NCI-H510A (cell line): Measurements from ENCODE around the gene ARNT2.

Source experiments
- DNase-seq: peaks from one replicate; lab custom pipeline; 2025; lab: John Stamatoyannopoulos, UW

ARNT2 gene

GRCh38 chr15:80578871-80579270 lies 174.7 kb downstream of the ARNT2 start:
- no peak for DNase-seq

GRCh38 chr15:80579611-80580010 lies 175.4 kb downstream of the ARNT2 start:
- DNase-seq = no peak

DNA sequence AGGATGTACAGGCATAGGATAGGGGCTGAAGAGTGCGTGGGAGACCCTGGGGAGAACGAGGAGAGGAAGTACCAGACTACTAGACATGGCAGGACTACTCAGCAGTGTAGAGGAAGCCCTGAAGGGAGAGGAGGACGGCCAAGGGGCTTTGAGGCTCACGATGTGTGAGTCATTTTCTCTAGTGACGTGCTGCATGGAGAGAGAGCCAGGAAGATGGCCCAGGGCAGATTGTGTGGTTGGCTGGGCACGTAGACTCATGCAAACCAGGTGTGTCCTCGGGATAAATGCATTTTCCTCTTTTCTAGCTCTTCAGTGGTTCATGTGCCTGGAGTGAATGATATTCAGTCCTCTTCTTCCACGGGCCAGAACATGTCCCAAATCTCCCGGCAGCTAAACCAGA lies 175.9 kb downstream of the ARNT2 start:
- DNase-seq = no peak

DNA sequence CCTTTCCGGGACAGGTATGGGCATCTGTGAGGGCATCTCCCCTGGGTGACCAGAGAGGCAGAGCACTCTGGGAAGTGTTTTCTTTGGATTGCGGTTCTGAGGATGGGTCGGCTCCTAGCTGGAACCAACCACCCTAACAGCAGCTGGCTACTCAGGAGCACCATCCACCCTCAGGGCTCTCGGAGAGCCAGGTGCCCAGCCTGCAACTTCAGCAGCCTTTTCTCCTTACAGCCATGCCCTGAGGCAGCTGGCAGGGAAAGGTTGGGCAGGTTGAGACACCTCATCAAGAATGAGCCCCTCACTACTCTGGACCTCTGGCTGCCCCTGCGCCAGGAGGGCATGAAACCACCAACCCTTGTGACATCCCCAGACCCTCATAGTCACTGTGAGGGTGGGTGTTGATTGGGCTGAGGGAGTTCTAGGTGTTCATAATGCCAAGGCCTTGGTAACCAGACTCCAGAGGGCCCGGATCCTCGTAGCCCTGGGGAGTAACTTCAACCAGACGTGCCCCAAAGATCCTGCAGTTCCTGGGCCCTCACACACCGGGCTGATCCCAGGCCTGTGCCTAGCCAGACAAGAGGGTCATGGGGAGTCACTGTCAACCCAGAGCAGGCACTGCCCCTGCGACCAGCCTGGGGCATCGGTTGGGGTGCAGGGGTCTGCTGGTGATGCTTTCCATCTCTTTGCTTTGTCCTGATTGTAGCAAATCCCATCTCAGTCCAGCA lies 176.5 kb downstream of the ARNT2 start:
- DNase-seq = no peak

DNA sequence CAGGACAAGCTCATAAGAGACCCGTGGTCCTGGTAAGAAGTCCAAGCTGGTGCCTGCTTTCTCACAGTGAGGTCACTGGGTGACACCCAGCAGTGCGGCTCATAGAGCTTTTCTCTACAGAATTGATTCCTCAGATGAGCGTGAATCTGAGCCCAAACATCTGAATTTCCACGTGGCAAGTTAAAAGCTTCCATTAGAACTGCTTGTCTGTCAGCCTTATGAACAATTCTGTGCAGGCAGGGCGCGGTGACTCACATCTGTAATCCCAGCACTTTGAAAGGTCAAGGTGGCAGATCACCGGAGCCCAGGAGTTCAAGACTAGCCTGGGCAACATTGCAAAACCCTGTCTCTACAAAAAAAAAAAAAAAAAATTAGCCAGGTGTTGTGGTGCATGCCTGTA lies 177.8 kb downstream of the ARNT2 start:
- DNase-seq = no peak

GRCh38 chr15:80582816-80583423 lies 178.7 kb downstream of the ARNT2 start:
- DNase-seq = no peak

GRCh38 chr15:80584561-80584964 lies 180.4 kb downstream of the ARNT2 start:
- no peak for DNase-seq

DNA sequence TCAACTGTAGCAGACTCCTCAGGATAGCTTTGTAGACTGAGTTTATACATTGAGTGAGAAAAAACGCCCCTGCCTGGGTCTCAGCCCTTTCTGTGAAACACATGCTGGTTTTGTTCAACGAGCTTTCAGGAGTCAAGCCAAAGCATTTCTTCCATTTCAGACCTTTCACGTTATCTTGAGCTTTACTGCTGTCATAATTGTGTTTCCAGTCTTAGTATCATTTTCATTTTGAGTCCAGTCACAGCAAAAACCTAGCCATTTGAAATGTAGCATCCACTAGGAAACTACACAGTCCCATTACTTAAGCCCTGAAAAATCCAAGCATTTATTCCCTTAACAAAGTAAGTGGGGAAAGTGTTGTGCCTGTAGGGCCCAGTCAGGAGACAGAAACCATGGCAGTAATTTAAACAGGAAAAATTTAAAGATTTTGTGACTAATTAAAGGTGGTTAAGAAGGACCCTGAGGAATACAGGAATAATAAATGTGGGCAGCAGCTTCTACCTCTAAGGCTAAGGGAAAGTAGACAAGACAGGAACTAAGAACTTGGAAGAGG lies 180.9 kb downstream of the ARNT2 start:
- no peak for DNase-seq

GRCh38 chr15:80585544-80586018 lies 181.4 kb downstream of the ARNT2 start:
- no peak for DNase-seq

- no peak for DNase-seq
Measured at GRCh38 chr15:80586161-80586560, 182.0 kb downstream of the ARNT2 start.

DNA sequence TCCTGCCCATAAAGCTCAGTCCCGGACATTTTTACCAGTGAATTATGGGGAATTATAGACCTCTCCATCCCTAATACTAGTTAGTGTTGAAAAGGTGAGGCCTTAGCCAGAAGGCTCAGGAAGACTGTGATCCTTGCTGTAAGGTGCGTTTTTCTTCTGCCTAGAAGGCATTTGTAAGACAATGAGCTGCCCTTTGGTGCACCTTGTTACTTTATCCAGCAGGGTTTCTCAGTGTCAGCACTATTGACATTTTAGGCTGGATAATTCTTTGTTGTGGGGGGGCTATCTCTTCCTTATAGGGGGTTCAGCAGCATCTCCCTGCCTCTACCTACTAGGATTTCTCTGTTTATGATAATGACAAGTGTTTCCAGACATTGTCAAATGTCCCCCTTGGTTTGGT lies 182.8 kb downstream of the ARNT2 start:
- no peak for DNase-seq

DNA sequence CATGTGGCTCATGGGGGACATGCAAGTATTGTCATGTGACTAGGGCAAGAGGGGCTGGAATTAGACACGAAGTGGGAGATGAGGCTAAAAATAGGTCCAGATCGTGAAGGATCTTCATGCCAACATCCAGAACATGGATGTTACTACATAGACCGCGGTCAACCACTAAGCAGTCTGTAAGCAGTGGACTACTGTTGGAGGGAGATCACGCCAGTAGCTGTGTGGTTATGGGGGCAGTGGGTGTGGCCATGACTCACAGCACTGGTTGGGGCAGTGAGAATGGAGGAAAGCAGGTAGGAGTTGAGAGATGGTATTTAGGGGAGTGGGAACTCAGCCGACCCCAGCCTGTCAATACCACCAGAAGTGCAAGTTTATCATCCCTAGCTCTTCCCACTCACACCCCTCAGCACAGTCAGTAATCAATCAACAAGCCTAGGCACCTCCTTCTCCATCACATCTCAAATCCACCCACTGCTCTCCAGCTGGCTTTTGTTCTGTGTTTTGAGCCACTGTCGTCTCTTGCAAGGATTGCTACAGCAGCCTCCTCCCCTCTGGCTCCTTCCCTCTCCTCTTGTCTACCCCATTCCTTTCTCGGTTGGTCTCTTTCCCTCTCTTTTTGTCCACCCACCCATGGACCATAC lies 183.8 kb downstream of the ARNT2 start:
- no peak for DNase-seq

- DNase-seq = no peak
Measured at GRCh38 chr15:80588801-80589200, 184.6 kb downstream of the ARNT2 start.

DNA sequence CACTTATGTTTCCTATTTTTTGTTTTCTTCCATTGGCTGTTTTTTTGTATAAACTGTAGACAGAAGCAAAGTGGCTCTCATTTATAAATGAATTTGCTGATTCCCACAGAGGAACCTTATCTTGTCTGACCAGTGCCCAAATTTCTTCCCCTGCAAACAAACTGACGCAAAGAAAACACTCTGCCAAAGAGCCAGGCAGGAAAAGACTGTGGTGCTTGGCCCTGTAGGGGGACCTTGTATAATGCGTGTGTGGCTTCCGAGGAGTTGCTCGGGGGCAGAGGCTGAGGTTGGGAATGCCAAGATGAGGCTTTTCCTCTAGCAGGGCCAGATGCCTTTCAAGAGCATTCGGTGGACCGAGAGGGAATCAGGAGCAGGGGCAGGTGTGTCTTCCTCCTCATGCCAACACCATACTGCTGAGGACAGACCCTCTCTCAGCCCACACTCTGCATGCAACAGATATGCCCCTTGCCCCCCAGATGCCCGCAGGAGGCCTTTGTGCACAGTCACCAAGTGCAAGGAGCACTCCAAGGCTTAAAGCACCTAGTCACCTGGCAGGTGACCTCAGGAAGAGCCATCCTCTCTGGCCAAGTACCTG lies 186.7 kb downstream of the ARNT2 start:
- no peak for DNase-seq

DNA sequence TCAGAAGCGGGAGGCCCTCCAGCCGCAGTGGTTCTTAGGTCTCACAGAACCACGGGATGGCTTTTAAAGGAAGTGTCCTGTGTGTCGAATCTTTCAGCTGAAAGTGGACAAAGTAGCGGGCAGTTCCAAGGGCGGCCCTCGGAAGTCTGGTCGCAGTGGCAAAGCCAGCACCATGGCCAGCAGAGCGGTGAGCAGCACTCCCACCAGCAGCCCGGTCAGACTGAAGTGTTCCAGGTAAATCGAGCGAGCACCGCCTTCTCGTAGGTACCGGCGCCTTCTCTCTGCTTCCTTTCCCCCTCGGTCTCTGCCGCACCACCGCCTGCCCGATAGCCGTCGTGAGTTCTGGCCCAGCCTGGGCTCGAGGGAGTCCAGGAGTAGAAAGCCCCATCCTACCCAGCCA lies 187.3 kb downstream of the ARNT2 start:
- DNase-seq = no peak

DNA sequence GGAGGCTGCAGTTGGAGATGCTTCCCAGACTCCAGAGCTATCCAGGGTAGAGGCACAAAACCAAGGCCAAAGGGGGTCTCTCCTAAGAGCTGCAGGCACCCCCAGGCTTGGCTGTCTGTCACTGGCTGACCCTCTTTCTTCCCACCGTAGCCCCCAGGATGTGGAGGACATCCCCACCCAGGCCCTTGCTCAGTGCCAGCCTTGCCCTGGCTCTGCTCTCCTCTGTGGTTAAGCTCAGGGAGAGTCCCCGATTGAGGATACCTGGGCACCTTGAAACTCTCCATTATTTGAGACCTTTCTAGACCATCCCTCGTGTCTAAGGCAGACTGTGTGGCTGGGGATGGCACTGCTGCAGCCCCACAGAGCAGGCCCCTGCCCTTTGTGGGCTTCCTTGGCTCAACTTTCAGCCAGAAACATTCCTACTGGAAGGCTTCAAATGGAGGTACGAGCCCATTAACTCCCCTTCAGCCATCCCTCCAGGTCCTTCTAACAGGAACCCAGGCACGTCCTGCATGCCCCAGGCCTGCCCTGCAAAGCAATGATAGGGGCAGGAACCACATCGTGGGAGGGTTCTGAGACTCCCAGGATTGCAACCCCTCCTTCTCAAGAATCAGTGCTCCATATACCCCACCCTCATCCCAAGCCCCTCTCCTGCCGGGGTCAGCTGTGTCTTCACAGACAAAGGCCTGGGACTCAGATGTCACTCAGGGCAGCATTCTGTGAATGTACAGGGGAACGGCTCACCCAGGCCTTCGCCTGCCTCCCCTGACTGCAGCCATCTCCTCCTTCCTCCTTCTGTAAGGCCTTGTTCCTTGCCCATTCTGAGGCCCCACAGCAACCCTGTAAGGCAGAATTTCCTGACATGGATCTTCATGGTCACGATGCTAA lies 188.0 kb downstream of the ARNT2 start:
- DNase-seq = no peak

DNA sequence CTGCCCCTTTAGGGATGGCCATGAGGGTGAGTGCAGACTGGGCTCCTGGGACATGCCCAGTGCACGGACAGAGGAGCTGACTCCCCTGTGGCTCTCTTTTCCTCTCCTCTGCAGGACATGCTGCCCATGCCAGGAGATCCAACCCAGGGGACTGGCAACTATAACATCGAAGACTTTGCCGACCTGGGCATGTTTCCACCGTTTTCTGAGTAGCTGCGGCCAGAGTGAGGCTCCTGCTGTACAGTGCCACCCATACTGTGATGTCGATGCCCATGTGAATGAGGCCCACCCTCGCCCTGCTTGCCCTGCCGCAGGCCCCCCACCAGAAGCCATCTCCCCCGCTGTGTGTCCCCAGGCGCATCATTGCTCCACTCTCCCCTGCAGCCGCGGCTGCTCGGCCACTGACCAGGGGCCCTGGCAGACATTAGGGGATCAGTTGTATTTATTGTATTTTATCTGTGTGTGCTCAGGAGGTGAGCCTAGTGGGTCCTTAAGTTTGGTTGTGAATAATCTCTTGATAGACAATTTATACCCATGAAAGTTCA lies 189.4 kb downstream of the ARNT2 start:
- DNase-seq = no peak

DNA sequence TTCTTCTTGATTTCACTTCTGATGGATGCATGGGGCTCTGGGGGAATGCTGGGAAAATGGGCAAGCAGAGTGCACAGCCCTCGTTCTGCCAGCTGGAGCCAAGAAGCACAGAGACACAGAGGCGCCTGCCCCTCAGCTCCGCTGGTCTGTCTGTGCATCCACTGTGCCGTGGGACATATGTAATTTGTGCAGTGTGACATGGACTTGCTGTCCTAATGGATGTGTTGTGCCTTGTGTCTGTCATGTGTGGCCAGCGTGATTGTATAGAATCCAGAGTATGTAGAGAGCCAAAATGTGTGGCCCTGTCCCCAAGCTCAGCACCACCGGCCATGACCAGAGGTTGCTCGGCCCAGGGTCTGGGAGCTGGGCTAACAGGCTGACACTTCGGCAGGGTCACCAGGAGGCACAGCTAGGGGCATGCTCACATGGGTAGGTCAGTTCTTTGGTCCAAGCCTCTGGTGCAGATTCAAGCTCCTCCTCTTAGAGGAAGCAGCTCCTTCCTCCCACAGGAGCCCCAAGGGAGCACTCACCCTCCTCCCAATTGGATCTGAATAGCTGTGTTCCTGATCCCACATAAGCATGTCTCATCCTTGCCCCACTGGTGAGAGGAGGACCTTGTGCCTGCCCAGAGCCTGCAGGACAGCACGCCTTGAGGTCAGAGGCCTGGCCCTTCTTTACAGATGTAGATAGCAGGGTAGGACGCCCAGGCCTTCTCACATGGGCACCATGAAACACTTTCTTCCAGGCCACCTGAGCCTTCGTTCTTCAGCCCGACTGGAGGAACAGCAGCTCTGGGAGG lies 190.1 kb downstream of the ARNT2 start:
- DNase-seq = no peak

- no peak for DNase-seq
Measured at GRCh38 chr15:80595396-80595795, 191.2 kb downstream of the ARNT2 start.

- no peak for DNase-seq
Measured at GRCh38 chr15:80596521-80596976, 192.4 kb downstream of the ARNT2 start.
